ENCODE results near the gene UAP1.

DNA sequence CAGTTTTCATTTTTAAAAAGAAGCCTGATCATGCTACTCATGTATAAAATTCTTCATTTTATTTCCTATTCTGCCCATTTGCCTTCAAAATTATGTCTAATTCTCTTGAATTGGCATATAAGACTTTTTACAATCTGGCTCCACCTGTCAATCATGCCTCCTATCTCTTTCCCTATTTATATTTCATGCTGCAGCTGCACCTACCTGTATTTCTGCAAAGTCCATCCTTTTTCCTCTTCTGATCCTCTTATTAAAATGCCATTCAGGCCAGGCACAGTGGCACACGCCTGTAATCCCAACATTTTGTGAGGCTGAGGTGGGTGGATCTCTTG is 30.6 kb upstream of the UAP1 start:
- TF ChIP-seq EZH2 (IDR thresholded peaks at IDR 0.05; ENCODE audit: insufficient read depth, poor library complexity, severe bottlenecking) = no peak
- TF ChIP-seq EZH2phosphoT487 (IDR thresholded peaks at IDR 0.05; ENCODE audit: insufficient read depth, low read depth) = no peak

Data from GM23248 (cell line).